H1 (cell line): ENCODE measurements around the gene HFE. TPM values are rescaled to one million over a fixed set of nuclear protein-coding genes. Genes with fewer than 3 reads are reported as not detected.
"Not testable (repeated sequence)": the region's sequence is repeated elsewhere in the genome, so short reads cannot be mapped to it uniquely, and the experiment has no call there.

ENCODE experiments used
- CTCF ChIA-PET: fragments of 300-600 bp; sonication (Branson Sonifier 250); formaldehyde crosslinking; loops from one replicate; lab custom pipeline; 2021; ENCODE audit not compliant: partially characterized antibody; lab: Charles Lee
- POLR2A ChIA-PET: fragments of 300-600 bp; sonication (Branson Sonifier 250); formaldehyde crosslinking; loops from one replicate; lab custom pipeline; 2021; ENCODE audit warnings: inconsistent platforms; ENCODE audit not compliant: partially characterized antibody; lab: Charles Lee
- DNase-seq, 2 experiments: peaks; one replicate each; pipeline versions ENCODE4 v3.0.0 to v3.0.0-alpha.2; 2010 to 2022; ENCODE audit warnings: low spot score in 2 of 2, low read depth in 1 of 2, mixed read lengths in 1 of 2
- FAIRE-seq: peaks from 2 replicates; lab custom pipeline; 2011; peaks lifted over from hg19 to GRCh38; lab: Jason Lieb, UNC
- H2AFZ ChIP-seq: 2 replicates; pipeline ENCODE4 v1.8.1; 2012; ENCODE audit warnings: low read length, inconsistent platforms
- H2AK5ac ChIP-seq: 2 replicates; pipeline ENCODE4 v1.6.1; 2013; ENCODE audit warnings: low read depth, low read length
- H2BK120ac ChIP-seq: replicated peaks from 2 replicates; pipeline ENCODE3; 2013; ENCODE audit warnings: low read depth, low read length, inconsistent platforms
- H2BK12ac ChIP-seq: 2 replicates; pipeline ENCODE4 v1.6.1; 2013; ENCODE audit warnings: low read depth, low read length
- H2BK15ac ChIP-seq: 2 replicates; pipeline ENCODE4 v1.6.1; 2013; ENCODE audit warnings: low read length
- H2BK20ac ChIP-seq: 2 replicates; pipeline ENCODE4 v1.6.1; 2013; ENCODE audit warnings: low read length
- H2BK5ac ChIP-seq: 2 replicates; pipeline ENCODE4 v1.6.1; 2013; ENCODE audit warnings: low read depth, low read length
- H3K14ac ChIP-seq: 2 replicates; pipeline ENCODE4 v1.6.1; 2013; ENCODE audit warnings: inconsistent platforms; ENCODE audit not compliant: insufficient read length
- H3K18ac ChIP-seq: 2 replicates; pipeline ENCODE4 v1.6.1; 2013; ENCODE audit warnings: low read length; ENCODE audit errors: extremely low read depth
- H3K23ac ChIP-seq: 2 replicates; pipeline ENCODE4 v1.6.1; 2013; ENCODE audit warnings: inconsistent platforms; ENCODE audit not compliant: insufficient read length
- H3K23me2 ChIP-seq: 2 replicates; pipeline ENCODE4 v1.6.1; 2013; ENCODE audit warnings: low read depth, low read length
- H3K27ac ChIP-seq: 2 replicates; pipeline ENCODE4 v1.6.1; 2011; ENCODE audit warnings: low read depth, low read length, inconsistent platforms
- H3K27me3 ChIP-seq, 4 experiments: replicated peaks in 1 of 4; 1 replicate in 1 of 4; 2 replicates in 3 of 4; pipeline versions ENCODE4 v1.6.1 to v1.8.1; 2011 to 2013; ENCODE audit warnings: low read length in 3 of 4, mild to moderate bottlenecking in 3 of 4, inconsistent platforms in 2 of 4, mixed read lengths in 2 of 4, moderate library complexity in 1 of 4; ENCODE audit not compliant: control insufficient read depth in 3 of 4, insufficient read depth in 3 of 4; ENCODE audit errors: extremely low read depth in 1 of 4
- H3K36me3 ChIP-seq, 4 experiments: 2 replicates each; pipeline versions ENCODE4 v1.6.1 to v1.8.1; 2011 to 2013; ENCODE audit warnings: mild to moderate bottlenecking in 4 of 4, low read length in 3 of 4, moderate library complexity in 2 of 4, control low read depth in 1 of 4, inconsistent platforms in 1 of 4; ENCODE audit not compliant: insufficient read depth in 4 of 4, control insufficient read depth in 2 of 4
- H3K4ac ChIP-seq: replicated peaks from 2 replicates; pipeline ENCODE3; 2013; ENCODE audit warnings: low read length, low read depth, mixed read lengths, inconsistent platforms; ENCODE audit not compliant: insufficient read length
- H3K4me1 ChIP-seq, 4 experiments: replicated peaks in 1 of 4; 1 replicate in 1 of 4; 2 replicates in 3 of 4; pipeline versions ENCODE4 v1.6.1 to v1.8.1; 2011 to 2013; ENCODE audit warnings: low read length in 3 of 4, inconsistent platforms in 2 of 4, mixed read lengths in 1 of 4; ENCODE audit not compliant: insufficient read depth in 4 of 4, control insufficient read depth in 3 of 4
- H3K4me2 ChIP-seq, 2 experiments: 2 replicates each; pipeline versions ENCODE4 v1.6.1 to v1.8.1; 2011 to 2013; ENCODE audit warnings: low read depth in 2 of 2, low read length in 2 of 2, control low read depth in 1 of 2, inconsistent platforms in 1 of 2, mild to moderate bottlenecking in 1 of 2; ENCODE audit not compliant: insufficient read depth in 1 of 2
- H3K4me3 ChIP-seq, 4 experiments: fragments of 200-600, 300-600 bp in 1 of 4; sonication (generic), shearing (Covaris generic), sonication (Bioruptor Twin) in 1 of 4; 2 replicates each; pipeline versions ENCODE4 v1.5.1 to v1.8.1; 2011 to 2016; ENCODE audit warnings: low read length in 4 of 4, low read depth in 3 of 4, control low read depth in 2 of 4, inconsistent platforms in 2 of 4, mild to moderate bottlenecking in 2 of 4, mixed read lengths in 1 of 4, moderate library complexity in 1 of 4; ENCODE audit not compliant: insufficient read depth in 2 of 4; ENCODE audit errors: extremely low read depth in 1 of 4
- H3K56ac ChIP-seq: replicated peaks from 2 replicates; pipeline ENCODE3; 2013; ENCODE audit warnings: low read depth, mild to moderate bottlenecking, mixed read lengths, low read length, inconsistent platforms; ENCODE audit not compliant: insufficient read length
- H3K79me1 ChIP-seq: 2 replicates; pipeline ENCODE4 v1.6.1; 2013; ENCODE audit warnings: low read depth, low read length, control low read depth
- H3K79me2 ChIP-seq, 2 experiments: 2 replicates each; pipeline versions ENCODE4 v1.6.1 to v1.8.1; 2012 to 2013; ENCODE audit warnings: low read length in 2 of 2, mild to moderate bottlenecking in 2 of 2, inconsistent platforms in 1 of 2; ENCODE audit not compliant: insufficient read depth in 2 of 2, control insufficient read depth in 1 of 2
- H3K9ac ChIP-seq, 4 experiments: replicated peaks in 1 of 4; 1 replicate in 1 of 4; 2 replicates in 3 of 4; pipeline versions ENCODE4 v1.6.1 to v1.8.1; 2011 to 2013; ENCODE audit warnings: low read depth in 3 of 4, low read length in 3 of 4, control low read depth in 2 of 4, mild to moderate bottlenecking in 2 of 4, moderate library complexity in 2 of 4, inconsistent platforms in 1 of 4; ENCODE audit errors: extremely low read depth in 1 of 4
- H3K9me3 ChIP-seq, 2 experiments: 2 replicates each; pipeline versions ENCODE4 v1.6.1 to v1.8.1; 2012 to 2013; ENCODE audit warnings: mild to moderate bottlenecking in 2 of 2, moderate library complexity in 2 of 2, control low read depth in 1 of 2, inconsistent platforms in 1 of 2, low read depth in 1 of 2, low read length in 1 of 2, mixed read lengths in 1 of 2; ENCODE audit not compliant: insufficient read depth in 2 of 2
- H4K20me1 ChIP-seq, 2 experiments: replicated peaks in 1 of 2; 2 replicates each; pipeline versions ENCODE3 to v1.8.1; 2011 to 2013; ENCODE audit warnings: inconsistent platforms in 2 of 2, low read length in 2 of 2, mild to moderate bottlenecking in 1 of 2; ENCODE audit not compliant: insufficient read depth in 2 of 2, control insufficient read depth in 1 of 2
- H4K5ac ChIP-seq: 2 replicates; pipeline ENCODE4 v1.6.1; 2013; ENCODE audit warnings: low read length, low read depth, mixed read lengths, inconsistent platforms; ENCODE audit not compliant: insufficient read length
- H4K8ac ChIP-seq: 2 replicates; pipeline ENCODE4 v1.8.0; 2013; ENCODE audit warnings: mild to moderate bottlenecking, moderate library complexity, low read length, inconsistent platforms; ENCODE audit not compliant: insufficient read depth; ENCODE audit errors: extremely low read depth
- H4K91ac ChIP-seq: replicated peaks from 2 replicates; pipeline ENCODE3; 2013; ENCODE audit warnings: low read length, mixed read lengths, inconsistent platforms; ENCODE audit not compliant: insufficient read length
- WGBS, 2 experiments: shearing (Covaris generic) in 1 of 2; methylation state at CpG; one replicate each; pipeline versions ENCODE4 v1.1.6 to v1.1.7; 2013 to 2015; ENCODE audit warnings: low lambda C conversion rate in 2 of 2, mixed read lengths in 2 of 2, inconsistent platforms in 1 of 2, low coverage in 1 of 2, missing lambda C conversion rate in 1 of 2; ENCODE audit not compliant: insufficient replicate concordance in 2 of 2, insufficient coverage in 1 of 2, insufficient read length in 1 of 2; ENCODE audit errors: extremely low coverage in 1 of 2, missing lambda C conversion rate in 1 of 2; 5-methylcytosine and 5-hydroxymethylcytosine counted together
- polyA plus RNA-seq, 7 experiments: library from polyadenylated mRNA; depleted of rRNA in 3 of 7; stranded (reverse) in 5 of 7; unstranded in 2 of 7; fragments of >200 nt in 5 of 7; fragments of 200-250 nt in 2 of 7; gene quantifications; 1 replicate in 5 of 7; 2 replicates in 1 of 7; 4 replicates in 1 of 7; pipeline versions ENCODE4 v1.2.1 to v1.2.3, GENCODE V29; 2011 to 2013; ENCODE audit warnings: missing spikeins in 2 of 7, mixed read lengths in 2 of 7
- total RNA-seq: library from RNA; stranded (reverse); fragmentation: NEBNext Ultra II Directional; extraction: Animal tissue kit (Norgen Biotek cat#: 25700); gene quantifications from 2 replicates; pipeline ENCODE4 v1.2.1, GENCODE V29; 2021

Gene HFE
- total and polyA plus RNA-seq, 2 of the 8 experiments (the other 6 are each of a cell fraction or from before 2014, with no cell fraction given), result 1.6 to 2.0 TPM

DNA sequence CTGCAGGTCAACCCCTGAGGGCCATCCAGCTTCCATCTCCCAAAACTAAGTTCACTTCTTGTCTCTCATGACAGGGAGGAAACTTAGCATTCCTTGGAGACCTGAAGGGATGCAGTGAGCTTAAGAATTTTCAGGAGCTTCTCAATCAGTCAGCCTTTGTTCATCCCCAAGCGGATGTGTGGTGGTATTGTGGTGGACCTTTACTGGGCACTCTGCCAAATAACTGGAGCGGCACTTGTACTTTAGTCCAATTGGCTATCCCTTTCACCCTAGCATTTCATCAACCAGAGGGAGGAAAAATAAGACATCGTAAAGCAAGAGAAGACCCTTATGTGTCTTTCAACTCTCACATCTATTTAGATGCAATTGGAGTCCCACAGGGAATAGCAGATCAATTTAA is 9.2 kb upstream of the HFE start:
- not testable (repeated sequence) for H2AFZ ChIP-seq, H4K20me1 ChIP-seq, H3K18ac ChIP-seq, H2BK12ac ChIP-seq, H3K23me2 ChIP-seq, H2AK5ac ChIP-seq, H3K79me1 ChIP-seq, H3K4me1 ChIP-seq, H3K23ac ChIP-seq, H4K5ac ChIP-seq, H4K91ac ChIP-seq, H3K27me3 ChIP-seq, FAIRE-seq, H2BK15ac ChIP-seq, H3K14ac ChIP-seq, H3K4ac ChIP-seq, H2BK5ac ChIP-seq, H3K56ac ChIP-seq, H2BK120ac ChIP-seq, H3K27ac ChIP-seq, H3K36me3 ChIP-seq, H3K9me3 ChIP-seq, H3K9ac ChIP-seq, H3K4me3 ChIP-seq, H3K79me2 ChIP-seq, H4K8ac ChIP-seq, DNase-seq, H3K4me2 ChIP-seq, H2BK20ac ChIP-seq
- 81% methylated on average over 3 of the region's 3 CpGs; no CpG with 5 or more reads in 1 of the 2 experiments for WGBS, 2 experiments
- ChIA-PET POLR2A (interaction anchor here (1.4 to 1.6 kb wide), 2 partner anchors 15 to 56 kb away, joined by 3 to 4 read pairs; a partner anchor contains a TSS), CTCF (interaction anchor here (1.1 to 1.4 kb wide), 4 partner anchors 11 to 25 kb away, joined by 3 to 10 read pairs (median 3); no protein-coding TSS in a partner anchor)
